Esophagus squamous epithelium (tissue), 4 donors: Measurements from ENCODE around the gene TOM1.

Experiments
- POLR2A ChIP-seq, 4 donors: fragments of 450-650 bp; IDR thresholded peaks; one replicate each; pipeline ENCODE4 v1.6.1; 2017; ENCODE audit warnings: antibody characterized with exemption in 4 of 4, mild to moderate bottlenecking in 4 of 4, moderate library complexity in 3 of 4
- TF ChIP-seq, protein P1 (sequence below), 6 experiments: fragments of 450-650 bp in 4 of 6; fragments of 200-600 bp in 2 of 6; sonication (generic) in 2 of 6; IDR thresholded peaks; one replicate each; pipeline ENCODE4 v1.5.1; 2016 to 2019; ENCODE audit warnings: antibody characterized with exemption in 6 of 6, mild to moderate bottlenecking in 4 of 6, moderate library complexity in 4 of 6

DNA sequence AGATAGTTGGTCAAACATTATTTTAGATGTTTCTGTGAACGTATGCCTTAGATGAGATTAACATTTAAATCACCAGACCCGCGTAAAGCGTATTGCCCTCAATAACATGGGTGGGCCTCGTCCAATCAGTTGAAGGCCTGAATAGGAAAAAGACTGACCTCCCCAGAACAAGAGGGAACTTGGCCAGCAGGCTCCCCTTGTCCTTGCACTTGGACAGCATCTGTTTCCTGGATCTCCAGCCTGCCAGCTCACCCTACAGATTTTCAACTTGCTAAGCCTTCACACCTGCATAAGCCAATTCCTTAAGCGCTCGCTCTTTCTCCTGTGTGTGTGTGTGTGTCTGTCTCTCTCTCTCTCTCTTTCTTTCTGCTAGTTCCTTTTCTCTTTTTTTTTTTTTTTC is 8.2 kb downstream of the TOM1 start:
- TF ChIP-seq, protein P1, sequence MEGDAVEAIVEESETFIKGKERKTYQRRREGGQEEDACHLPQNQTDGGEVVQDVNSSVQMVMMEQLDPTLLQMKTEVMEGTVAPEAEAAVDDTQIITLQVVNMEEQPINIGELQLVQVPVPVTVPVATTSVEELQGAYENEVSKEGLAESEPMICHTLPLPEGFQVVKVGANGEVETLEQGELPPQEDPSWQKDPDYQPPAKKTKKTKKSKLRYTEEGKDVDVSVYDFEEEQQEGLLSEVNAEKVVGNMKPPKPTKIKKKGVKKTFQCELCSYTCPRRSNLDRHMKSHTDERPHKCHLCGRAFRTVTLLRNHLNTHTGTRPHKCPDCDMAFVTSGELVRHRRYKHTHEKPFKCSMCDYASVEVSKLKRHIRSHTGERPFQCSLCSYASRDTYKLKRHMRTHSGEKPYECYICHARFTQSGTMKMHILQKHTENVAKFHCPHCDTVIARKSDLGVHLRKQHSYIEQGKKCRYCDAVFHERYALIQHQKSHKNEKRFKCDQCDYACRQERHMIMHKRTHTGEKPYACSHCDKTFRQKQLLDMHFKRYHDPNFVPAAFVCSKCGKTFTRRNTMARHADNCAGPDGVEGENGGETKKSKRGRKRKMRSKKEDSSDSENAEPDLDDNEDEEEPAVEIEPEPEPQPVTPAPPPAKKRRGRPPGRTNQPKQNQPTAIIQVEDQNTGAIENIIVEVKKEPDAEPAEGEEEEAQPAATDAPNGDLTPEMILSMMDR (IDR thresholded peaks at IDR 0.05), result no peak
- TF ChIP-seq POLR2A (IDR thresholded peaks at IDR 0.05), result no peak
